ENCODE results near the gene TMEM273.

The TMEM273 gene

DNA sequence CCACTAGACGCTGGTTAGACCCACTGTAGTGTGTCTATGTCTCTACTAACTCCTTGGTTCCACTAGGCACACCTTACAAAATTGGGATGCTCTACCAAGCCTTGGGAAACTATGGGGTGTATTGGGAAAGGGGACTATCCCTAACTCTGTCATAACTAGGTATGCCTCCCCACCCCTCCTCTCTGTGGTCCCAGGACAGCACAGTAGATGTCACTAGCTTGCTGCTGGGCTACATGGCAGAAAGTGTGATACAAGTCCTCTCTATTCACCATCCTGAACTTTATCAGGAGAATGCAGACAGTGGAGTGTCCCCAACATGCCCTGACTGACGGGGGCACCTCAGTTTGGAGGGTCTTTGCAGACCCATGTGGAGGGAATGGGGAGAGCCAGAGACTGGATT is 30.3 kb upstream of the TMEM273 start:
- H3K27ac ChIP-seq = no peak overlapping the region
- TF ChIP-seq, protein P1, sequence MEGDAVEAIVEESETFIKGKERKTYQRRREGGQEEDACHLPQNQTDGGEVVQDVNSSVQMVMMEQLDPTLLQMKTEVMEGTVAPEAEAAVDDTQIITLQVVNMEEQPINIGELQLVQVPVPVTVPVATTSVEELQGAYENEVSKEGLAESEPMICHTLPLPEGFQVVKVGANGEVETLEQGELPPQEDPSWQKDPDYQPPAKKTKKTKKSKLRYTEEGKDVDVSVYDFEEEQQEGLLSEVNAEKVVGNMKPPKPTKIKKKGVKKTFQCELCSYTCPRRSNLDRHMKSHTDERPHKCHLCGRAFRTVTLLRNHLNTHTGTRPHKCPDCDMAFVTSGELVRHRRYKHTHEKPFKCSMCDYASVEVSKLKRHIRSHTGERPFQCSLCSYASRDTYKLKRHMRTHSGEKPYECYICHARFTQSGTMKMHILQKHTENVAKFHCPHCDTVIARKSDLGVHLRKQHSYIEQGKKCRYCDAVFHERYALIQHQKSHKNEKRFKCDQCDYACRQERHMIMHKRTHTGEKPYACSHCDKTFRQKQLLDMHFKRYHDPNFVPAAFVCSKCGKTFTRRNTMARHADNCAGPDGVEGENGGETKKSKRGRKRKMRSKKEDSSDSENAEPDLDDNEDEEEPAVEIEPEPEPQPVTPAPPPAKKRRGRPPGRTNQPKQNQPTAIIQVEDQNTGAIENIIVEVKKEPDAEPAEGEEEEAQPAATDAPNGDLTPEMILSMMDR (conservative IDR thresholded peaks at IDR 0.05) = no peak
- TF ChIP-seq ZFX (IDR thresholded peaks at IDR 0.05) = no peak

DNA sequence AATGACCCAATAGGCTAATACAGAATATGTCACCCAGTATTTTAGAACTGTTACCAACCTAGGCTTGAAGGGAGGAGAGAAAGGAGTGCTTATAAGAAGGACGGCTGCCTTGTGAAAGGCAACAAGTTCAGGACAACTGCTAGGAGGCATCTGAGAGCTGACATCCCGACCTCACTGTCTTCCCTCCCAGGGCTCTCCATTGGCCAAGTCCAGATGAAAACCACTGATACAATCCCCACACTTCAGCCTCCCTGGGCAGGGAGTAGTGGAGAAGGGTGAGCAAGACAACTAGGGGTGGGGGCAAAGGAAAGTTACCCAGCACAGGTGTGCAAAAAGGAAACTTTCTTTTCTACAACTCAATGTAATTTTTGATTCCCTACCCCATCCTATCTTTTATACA is 29.5 kb upstream of the TMEM273 start:
- H3K27ac ChIP-seq = no peak overlapping the region
- TF ChIP-seq ZFX (IDR thresholded peaks at IDR 0.05) = no peak
- TF ChIP-seq, protein P1 (conservative IDR thresholded peaks at IDR 0.05) = no peak

DNA sequence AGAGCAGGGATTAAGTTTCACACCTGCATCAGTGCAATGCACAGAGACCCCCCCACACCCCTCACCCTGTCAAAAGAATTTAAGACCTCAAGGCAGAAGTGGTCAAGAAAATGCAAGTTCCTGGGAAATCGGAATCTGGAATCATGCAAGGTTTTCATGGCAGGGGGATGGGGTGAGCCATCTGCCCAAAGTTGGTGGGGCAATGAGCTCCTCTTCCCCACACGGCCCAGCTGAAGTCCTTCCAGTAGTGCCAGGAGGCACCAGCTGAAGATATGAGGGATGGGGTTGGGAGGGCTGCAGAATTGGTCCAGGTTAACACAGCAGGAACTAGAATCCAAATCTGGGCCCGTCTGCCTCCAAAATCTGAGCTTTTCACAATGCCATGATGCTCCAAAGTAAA is 25.0 kb upstream of the TMEM273 start:
- TF ChIP-seq, protein P1 (conservative IDR thresholded peaks at IDR 0.05) = no peak
- TF ChIP-seq ZFX (IDR thresholded peaks at IDR 0.05) = no peak

DNA sequence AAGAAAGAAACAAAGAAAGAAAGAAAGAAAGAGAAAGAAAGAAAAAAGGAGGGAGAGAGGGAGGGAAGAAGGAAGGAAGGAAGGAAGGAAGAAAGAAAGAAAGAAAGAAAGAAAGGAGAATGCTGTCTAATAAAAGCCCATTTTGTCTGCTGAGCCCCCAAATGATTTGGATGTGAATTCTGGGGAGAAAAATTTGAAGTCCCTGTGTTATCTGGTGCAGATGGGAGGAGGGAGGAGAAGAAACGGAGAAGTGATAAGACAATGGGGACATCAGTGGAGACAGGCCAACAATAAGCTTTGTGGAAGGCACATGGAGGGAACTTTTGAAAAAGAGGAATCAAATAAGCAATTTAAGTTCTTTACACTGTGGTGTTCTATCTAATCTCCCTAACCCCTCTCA is 24.6 kb upstream of the TMEM273 start:
- TF ChIP-seq ZFX (IDR thresholded peaks at IDR 0.05) = no peak
- TF ChIP-seq, protein P1 (conservative IDR thresholded peaks at IDR 0.05) = no peak

More for the DNA sequence above, 25.0 kb upstream of the TMEM273 start:
- H3K27ac ChIP-seq = no peak overlapping the region

DNA sequence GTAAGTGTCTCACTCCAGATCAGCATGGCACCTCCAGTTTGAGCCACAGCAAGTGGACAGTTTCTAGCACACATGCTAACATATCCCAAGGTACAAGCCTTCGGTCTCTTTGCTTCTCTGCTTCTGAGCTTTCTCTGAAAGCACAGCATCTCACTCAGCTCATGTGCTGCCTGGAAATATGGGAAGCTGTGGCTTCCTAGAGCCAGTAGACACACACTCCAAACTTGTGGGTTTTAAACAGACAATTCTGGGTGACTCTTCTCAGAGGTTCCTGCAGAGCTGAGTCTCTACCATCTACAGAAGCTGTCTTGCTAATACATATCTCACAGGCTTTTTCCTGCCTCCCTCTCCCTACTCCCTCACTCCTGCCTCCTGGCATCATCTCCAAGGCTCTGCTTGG is 23.9 kb upstream of the TMEM273 start:
- H3K27ac ChIP-seq = no peak overlapping the region
- TF ChIP-seq, protein P1 (conservative IDR thresholded peaks at IDR 0.05) = no peak
- no peak for TF ChIP-seq ZFX (IDR thresholded peaks at IDR 0.05)

More for the DNA sequence above, 24.6 kb upstream of the TMEM273 start:
- H3K27ac ChIP-seq = no peak overlapping the region

DNA sequence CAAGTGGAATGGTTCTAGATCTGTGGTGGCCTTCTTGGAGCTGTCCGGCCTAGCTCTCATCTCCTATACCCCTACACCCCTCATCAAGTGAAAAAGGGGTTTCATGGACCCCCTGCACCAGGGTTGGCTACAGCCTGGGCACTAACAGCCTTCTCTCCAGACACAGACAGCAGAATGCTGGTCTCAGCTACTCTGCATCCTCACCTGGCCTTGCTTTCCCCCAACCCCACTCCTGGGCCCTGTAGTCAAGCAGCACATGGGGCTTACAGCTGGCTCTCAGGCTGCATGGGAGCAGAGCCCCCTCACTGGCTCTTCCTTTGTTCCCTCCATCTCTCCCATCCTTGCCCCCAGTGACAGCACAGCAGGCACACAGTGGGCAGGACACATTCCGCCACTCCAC is 20.8 kb upstream of the TMEM273 start:
- no peak for TF ChIP-seq ZFX (IDR thresholded peaks at IDR 0.05)
- TF ChIP-seq, protein P1 (conservative IDR thresholded peaks at IDR 0.05) = no peak
- no peak overlapping the region for H3K27ac ChIP-seq

DNA sequence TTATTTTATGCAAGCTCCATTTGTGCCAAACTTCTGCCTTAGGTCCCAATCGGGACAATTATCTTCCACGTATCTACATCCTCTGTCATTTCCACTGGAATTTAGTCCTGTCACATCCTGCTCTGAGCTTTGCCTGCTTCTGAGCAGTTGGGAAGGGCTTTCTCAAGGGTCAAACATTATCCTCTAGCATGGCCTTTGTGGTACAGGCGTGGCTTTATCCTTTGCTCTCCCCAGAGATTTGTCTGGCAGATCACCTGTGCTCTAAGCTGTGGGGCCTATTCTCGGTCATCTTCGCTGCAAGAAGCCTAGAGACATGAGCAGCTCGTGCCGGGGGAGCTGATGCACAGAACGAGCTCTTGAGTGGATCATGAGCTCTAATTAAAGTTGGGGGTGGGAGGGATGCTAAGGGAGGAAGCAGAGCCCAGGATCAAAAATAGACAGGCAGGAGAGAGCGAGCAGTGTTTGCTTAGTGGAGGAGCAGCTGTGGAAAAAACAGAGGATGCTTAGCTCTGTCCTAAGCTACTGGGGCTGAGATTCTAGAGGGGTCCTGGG is 19.8 kb upstream of the TMEM273 start:
- TF ChIP-seq, protein P1 (conservative IDR thresholded peaks at IDR 0.05) = no peak
- TF ChIP-seq ZFX (IDR thresholded peaks at IDR 0.05) = no peak
- no peak overlapping the region for H3K27ac ChIP-seq

All from C4-2B (cell line).